HG03280 (cell line): ENCODE results near the gene SLC50A1.

Experiments used
- ATAC-seq: cut with Tn5 transposase; IDR thresholded peaks from one replicate; pipeline ENCODE4 v1.9.1; 2021; ENCODE audit warnings: mild to moderate bottlenecking, moderate library complexity; ENCODE audit not compliant: unreplicated experiment

The SLC50A1 gene

GRCh38 chr1:155169541-155169940 lies 33.9 kb downstream of the SLC50A1 start:
- ATAC-seq, result no peak

GRCh38 chr1:155170101-155170785 lies 34.6 kb downstream of the SLC50A1 start:
- ATAC-seq, result no peak

GRCh38 chr1:155170806-155171205 lies 35.2 kb downstream of the SLC50A1 start:
- ATAC-seq, result no peak

- peak; percentile 17 for ATAC-seq
Observed at GRCh38 chr1:155171836-155172731, 36.4 kb downstream of the SLC50A1 start.

- ATAC-seq, result peak; percentile 80
Observed at GRCh38 chr1:155172732-155173477, 37.3 kb downstream of the SLC50A1 start, which contains the start of gene KRTCAP2. Gene KRTCAP2, minus strand, starts transcription at chr1:155173304. Its CDS starts 80 bp downstream, at chr1:155173224.

- no peak for ATAC-seq
Observed at GRCh38 chr1:155173478-155174323, 38.0 kb downstream of the SLC50A1 start, which contains the start of gene TRIM46. Gene TRIM46, plus strand, starts transcription at chr1:155173849. Its CDS starts 118 bp downstream, at chr1:155173967.

GRCh38 chr1:155174324-155175280 lies 39.0 kb downstream of the SLC50A1 start:
- ATAC-seq, result no peak

- no peak for ATAC-seq
Observed at GRCh38 chr1:155175281-155175926, 39.8 kb downstream of the SLC50A1 start.

- no peak for ATAC-seq
Observed at GRCh38 chr1:155175927-155176371, 40.3 kb downstream of the SLC50A1 start.

- ATAC-seq, result no peak
Observed at GRCh38 chr1:155176544-155177071, 41.0 kb downstream of the SLC50A1 start.

GRCh38 chr1:155177192-155177917 lies 41.7 kb downstream of the SLC50A1 start:
- ATAC-seq, result no peak

GRCh38 chr1:155177918-155178281 lies 42.2 kb downstream of the SLC50A1 start:
- ATAC-seq, result no peak

GRCh38 chr1:155178441-155179111 lies 42.9 kb downstream of the SLC50A1 start:
- no peak for ATAC-seq

GRCh38 chr1:155179112-155180031 lies 43.7 kb downstream of the SLC50A1 start:
- ATAC-seq, result no peak

- ATAC-seq, result no peak
Observed at GRCh38 chr1:155181371-155182051, 45.9 kb downstream of the SLC50A1 start.
